GM12878 (cell line): Measurements from ENCODE around the gene PRAC2. TPM values are rescaled to one million over a fixed set of nuclear protein-coding genes. Genes with fewer than 3 reads are reported as not detected.

Experiments
- ATF2 ChIP-seq: IDR thresholded peaks from 2 replicates; pipeline ENCODE4 v1.6.1; 2012; ENCODE audit warnings: low read length, inconsistent platforms
- EP300 ChIP-seq, 2 experiments: fragments of 150-350 bp in 1 of 2; IDR thresholded peaks; 2 replicates each; pipeline ENCODE4 v1.6.1; 2011 to 2012; ENCODE audit warnings: low read depth in 2 of 2, low read length in 2 of 2, borderline replicate concordance in 1 of 2, improper control_type of control experiment in 1 of 2, inconsistent platforms in 1 of 2; ENCODE audit not compliant: control insufficient read depth in 1 of 2
- MTA3 ChIP-seq: IDR thresholded peaks from 2 replicates; pipeline ENCODE4 v1.6.1; 2012; ENCODE audit warnings: low read length, inconsistent platforms, borderline replicate concordance
- MYB ChIP-seq: fragments of 150-350 bp; IDR thresholded peaks from 2 replicates; pipeline ENCODE4 v1.6.1; 2014; ENCODE audit warnings: mild to moderate bottlenecking, low read depth, low read length, borderline replicate concordance
- NBN ChIP-seq: fragments of 450-650 bp; IDR thresholded peaks from 2 replicates; pipeline ENCODE4 v1.6.1; 2016
- NR2C1 ChIP-seq: fragments of 450-650 bp; IDR thresholded peaks from 2 replicates; pipeline ENCODE4 v1.6.1; 2017; ENCODE audit warnings: antibody characterized with exemption, mild to moderate bottlenecking, moderate library complexity
- NRF1 ChIP-seq: conservative IDR thresholded peaks from 2 replicates; pipeline ENCODE4 v1.6.1; 2011; ENCODE audit warnings: mild to moderate bottlenecking, low read depth, low read length, improper control_type of control experiment
- PAX5 ChIP-seq: IDR thresholded peaks from 2 replicates; pipeline ENCODE4 v1.6.1; 2011; ENCODE audit warnings: low read depth, low read length, borderline replicate concordance
- SMC3 ChIP-seq: IDR thresholded peaks from 2 replicates; pipeline ENCODE4 v1.6.1; 2011; ENCODE audit warnings: low read length, improper control_type of control experiment, borderline replicate concordance
- SUPT20H ChIP-seq: IDR thresholded peaks from 2 replicates; pipeline ENCODE4 v1.6.1; 2011; ENCODE audit warnings: low read depth, mild to moderate bottlenecking, low read length, moderate library complexity, borderline replicate concordance; ENCODE audit not compliant: control insufficient read depth
- ZNF687 ChIP-seq: fragments of 450-650 bp; IDR thresholded peaks from 2 replicates; pipeline ENCODE4 v1.6.1; 2017; ENCODE audit warnings: mild to moderate bottlenecking, moderate library complexity
- polyA plus RNA-seq, 11 experiments: library from polyadenylated mRNA; depleted of rRNA in 4 of 11; unstranded in 6 of 11; stranded (reverse) in 5 of 11; fragments of >200 nt; fragmentation: Nextera tagmentation in 4 of 11; fragmentation: Illumina TruSeq in 1 of 11; extraction: Ambion mirVana in 4 of 11; extraction: Trizol in 1 of 11; gene quantifications; 1 replicate in 1 of 11; 2 replicates in 10 of 11; pipeline versions ENCODE4 v1.2.1 to v1.2.3, GENCODE V29; 2011 to 2016; ENCODE audit warnings: inconsistent platforms in 2 of 11, missing spikeins in 2 of 11, low read depth in 1 of 11
- total RNA-seq, 4 experiments: library from RNA; depleted of rRNA in 3 of 4; stranded (reverse); fragments of >200 nt in 3 of 4; fragmentation: Illumina TruSeq in 1 of 4; extraction: Trizol in 1 of 4; gene quantifications; 2 replicates each; pipeline versions ENCODE4 v1.2.1 to v1.2.3, GENCODE V29; 2013 to 2021
- TF ChIP-seq, protein P1 (sequence below): fragments of 450-650 bp; IDR thresholded peaks from 2 replicates; pipeline ENCODE4 v1.6.1; 2016; ENCODE audit warnings: mild to moderate bottlenecking
- TF ChIP-seq, protein P2 (sequence below): IDR thresholded peaks from 2 replicates; pipeline ENCODE4 v1.6.1; 2012; ENCODE audit warnings: low read depth, low read length, improper control_type of control experiment
- TF ChIP-seq, protein P3 (sequence below): fragments of 450-650 bp; IDR thresholded peaks from 2 replicates; pipeline ENCODE4 v1.6.1; 2016; ENCODE audit warnings: mild to moderate bottlenecking, moderate library complexity, borderline replicate concordance

The PRAC2 gene
- total and polyA plus RNA-seq, 10 of the 15 experiments (the other 5 are each of a cell fraction or from before 2014, with no cell fraction given): 0.31 TPM; not detected in 9

- TF ChIP-seq ZNF687: no peak
- TF ChIP-seq, protein P1, sequence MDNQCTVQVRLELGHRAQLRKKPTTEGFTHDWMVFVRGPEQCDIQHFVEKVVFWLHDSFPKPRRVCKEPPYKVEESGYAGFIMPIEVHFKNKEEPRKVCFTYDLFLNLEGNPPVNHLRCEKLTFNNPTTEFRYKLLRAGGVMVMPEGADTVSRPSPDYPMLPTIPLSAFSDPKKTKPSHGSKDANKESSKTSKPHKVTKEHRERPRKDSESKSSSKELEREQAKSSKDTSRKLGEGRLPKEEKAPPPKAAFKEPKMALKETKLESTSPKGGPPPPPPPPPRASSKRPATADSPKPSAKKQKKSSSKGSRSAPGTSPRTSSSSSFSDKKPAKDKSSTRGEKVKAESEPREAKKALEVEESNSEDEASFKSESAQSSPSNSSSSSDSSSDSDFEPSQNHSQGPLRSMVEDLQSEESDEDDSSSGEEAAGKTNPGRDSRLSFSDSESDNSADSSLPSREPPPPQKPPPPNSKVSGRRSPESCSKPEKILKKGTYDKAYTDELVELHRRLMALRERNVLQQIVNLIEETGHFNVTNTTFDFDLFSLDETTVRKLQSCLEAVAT: peak; percentile 92
- no peak for TF ChIP-seq PAX5
- no peak for TF ChIP-seq EP300 (IDR thresholded peaks at IDR 0.05; ENCODE audit: borderline replicate concordance in 1 of 2, control insufficient read depth in 1 of 2, low read depth in 2 of 2, low read length in 2 of 2)
- TF ChIP-seq SUPT20H: no peak
- TF ChIP-seq MYB: no peak
- no peak for TF ChIP-seq MTA3
- peak; percentile 77 for TF ChIP-seq SMC3
- TF ChIP-seq, protein P2, sequence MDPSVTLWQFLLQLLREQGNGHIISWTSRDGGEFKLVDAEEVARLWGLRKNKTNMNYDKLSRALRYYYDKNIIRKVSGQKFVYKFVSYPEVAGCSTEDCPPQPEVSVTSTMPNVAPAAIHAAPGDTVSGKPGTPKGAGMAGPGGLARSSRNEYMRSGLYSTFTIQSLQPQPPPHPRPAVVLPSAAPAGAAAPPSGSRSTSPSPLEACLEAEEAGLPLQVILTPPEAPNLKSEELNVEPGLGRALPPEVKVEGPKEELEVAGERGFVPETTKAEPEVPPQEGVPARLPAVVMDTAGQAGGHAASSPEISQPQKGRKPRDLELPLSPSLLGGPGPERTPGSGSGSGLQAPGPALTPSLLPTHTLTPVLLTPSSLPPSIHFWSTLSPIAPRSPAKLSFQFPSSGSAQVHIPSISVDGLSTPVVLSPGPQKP: no peak
- no peak for TF ChIP-seq NBN
- TF ChIP-seq NR2C1: no peak
- TF ChIP-seq, protein P3, sequence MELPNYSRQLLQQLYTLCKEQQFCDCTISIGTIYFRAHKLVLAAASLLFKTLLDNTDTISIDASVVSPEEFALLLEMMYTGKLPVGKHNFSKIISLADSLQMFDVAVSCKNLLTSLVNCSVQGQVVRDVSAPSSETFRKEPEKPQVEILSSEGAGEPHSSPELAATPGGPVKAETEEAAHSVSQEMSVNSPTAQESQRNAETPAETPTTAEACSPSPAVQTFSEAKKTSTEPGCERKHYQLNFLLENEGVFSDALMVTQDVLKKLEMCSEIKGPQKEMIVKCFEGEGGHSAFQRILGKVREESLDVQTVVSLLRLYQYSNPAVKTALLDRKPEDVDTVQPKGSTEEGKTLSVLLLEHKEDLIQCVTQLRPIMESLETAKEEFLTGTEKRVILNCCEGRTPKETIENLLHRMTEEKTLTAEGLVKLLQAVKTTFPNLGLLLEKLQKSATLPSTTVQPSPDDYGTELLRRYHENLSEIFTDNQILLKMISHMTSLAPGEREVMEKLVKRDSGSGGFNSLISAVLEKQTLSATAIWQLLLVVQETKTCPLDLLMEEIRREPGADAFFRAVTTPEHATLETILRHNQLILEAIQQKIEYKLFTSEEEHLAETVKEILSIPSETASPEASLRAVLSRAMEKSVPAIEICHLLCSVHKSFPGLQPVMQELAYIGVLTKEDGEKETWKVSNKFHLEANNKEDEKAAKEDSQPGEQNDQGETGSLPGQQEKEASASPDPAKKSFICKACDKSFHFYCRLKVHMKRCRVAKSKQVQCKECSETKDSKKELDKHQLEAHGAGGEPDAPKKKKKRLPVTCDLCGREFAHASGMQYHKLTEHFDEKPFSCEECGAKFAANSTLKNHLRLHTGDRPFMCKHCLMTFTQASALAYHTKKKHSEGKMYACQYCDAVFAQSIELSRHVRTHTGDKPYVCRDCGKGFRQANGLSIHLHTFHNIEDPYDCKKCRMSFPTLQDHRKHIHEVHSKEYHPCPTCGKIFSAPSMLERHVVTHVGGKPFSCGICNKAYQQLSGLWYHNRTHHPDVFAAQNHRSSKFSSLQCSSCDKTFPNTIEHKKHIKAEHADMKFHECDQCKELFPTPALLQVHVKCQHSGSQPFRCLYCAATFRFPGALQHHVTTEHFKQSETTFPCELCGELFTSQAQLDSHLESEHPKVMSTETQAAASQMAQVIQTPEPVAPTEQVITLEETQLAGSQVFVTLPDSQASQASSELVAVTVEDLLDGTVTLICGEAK: no peak
- no peak for TF ChIP-seq NRF1
- no peak for TF ChIP-seq ATF2
Observed at GRCh38 chr17:48678141-48678971, 44.6 kb upstream of the PRAC2 start (continued).
